Upper lobe of left lung (tissue), 4 donors: ENCODE results near the gene FAM240A.

Source experiments
- POLR2A ChIP-seq, 4 donors: fragments of 450-650 bp; IDR thresholded peaks; one replicate each; pipeline ENCODE4 v1.5.1; 2016 to 2017; ENCODE audit warnings: antibody characterized with exemption in 4 of 4, mild to moderate bottlenecking in 2 of 4
- TF ChIP-seq, protein P1 (sequence below), 6 experiments: fragments of 450-650 bp in 4 of 6; fragments of 200-600 bp in 2 of 6; sonication (generic) in 2 of 6; IDR thresholded peaks; one replicate each; pipeline ENCODE4 v1.5.1; 2016 to 2019; ENCODE audit warnings: antibody characterized with exemption in 6 of 6

DNA sequence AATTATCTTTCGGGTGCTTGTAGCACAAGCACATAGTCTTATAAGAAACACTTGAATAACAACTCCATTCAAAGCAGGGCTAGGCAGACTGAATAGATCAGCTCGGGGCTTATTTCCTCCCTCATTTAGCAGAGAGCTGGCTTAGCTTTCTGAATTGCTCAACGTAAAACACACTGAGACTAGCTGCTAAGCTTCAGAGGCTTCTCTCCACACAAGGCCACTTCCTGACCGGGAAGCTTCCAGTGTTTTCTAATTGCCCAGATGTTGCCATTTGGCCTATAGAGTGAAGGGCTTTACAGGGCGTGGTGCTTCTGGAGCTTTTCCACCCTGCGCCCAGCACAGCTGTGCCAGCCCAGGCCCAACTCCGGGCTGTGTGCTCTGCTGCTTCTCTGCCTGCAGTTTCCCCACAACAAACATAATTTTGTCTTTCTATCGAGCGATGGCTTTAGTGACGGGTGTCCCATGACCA, 16.6 kb downstream of the FAM240A start:
- no peak for TF ChIP-seq POLR2A (IDR thresholded peaks at IDR 0.05)
- TF ChIP-seq, protein P1, sequence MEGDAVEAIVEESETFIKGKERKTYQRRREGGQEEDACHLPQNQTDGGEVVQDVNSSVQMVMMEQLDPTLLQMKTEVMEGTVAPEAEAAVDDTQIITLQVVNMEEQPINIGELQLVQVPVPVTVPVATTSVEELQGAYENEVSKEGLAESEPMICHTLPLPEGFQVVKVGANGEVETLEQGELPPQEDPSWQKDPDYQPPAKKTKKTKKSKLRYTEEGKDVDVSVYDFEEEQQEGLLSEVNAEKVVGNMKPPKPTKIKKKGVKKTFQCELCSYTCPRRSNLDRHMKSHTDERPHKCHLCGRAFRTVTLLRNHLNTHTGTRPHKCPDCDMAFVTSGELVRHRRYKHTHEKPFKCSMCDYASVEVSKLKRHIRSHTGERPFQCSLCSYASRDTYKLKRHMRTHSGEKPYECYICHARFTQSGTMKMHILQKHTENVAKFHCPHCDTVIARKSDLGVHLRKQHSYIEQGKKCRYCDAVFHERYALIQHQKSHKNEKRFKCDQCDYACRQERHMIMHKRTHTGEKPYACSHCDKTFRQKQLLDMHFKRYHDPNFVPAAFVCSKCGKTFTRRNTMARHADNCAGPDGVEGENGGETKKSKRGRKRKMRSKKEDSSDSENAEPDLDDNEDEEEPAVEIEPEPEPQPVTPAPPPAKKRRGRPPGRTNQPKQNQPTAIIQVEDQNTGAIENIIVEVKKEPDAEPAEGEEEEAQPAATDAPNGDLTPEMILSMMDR (IDR thresholded peaks at IDR 0.05) = no peak
